Transverse colon (tissue), 4 donors: Measurements from ENCODE around the gene SLC25A51.

Source experiments
- CTCF ChIP-seq, 5 experiments: fragments of 200-600 bp in 3 of 5; fragments of 450-650 bp in 2 of 5; sonication (generic) in 3 of 5; IDR thresholded peaks; 1 replicate in 2 of 5; 2 replicates in 3 of 5; pipeline ENCODE4 v1.5.1; 2016 to 2017; ENCODE audit warnings: antibody characterized with exemption in 5 of 5, inconsistent platforms in 3 of 5, mild to moderate bottlenecking in 2 of 5, moderate library complexity in 1 of 5
- EP300 ChIP-seq: sonication (generic); formaldehyde crosslinking; IDR thresholded peaks from one replicate; pipeline ENCODE4 v1.6.1; 2017; ENCODE audit warnings: antibody characterized with exemption, low read depth
- POLR2A ChIP-seq: fragments of 450-650 bp; IDR thresholded peaks from one replicate; pipeline ENCODE4 v1.6.1; 2016; ENCODE audit warnings: antibody characterized with exemption, mild to moderate bottlenecking, moderate library complexity
- POLR2AphosphoS5 ChIP-seq, 3 donors: sonication (generic); formaldehyde crosslinking; IDR thresholded peaks; one replicate each; pipeline ENCODE4 v1.6.1; 2016; ENCODE audit warnings: antibody characterized with exemption in 3 of 3

- no peak for TF ChIP-seq CTCF (IDR thresholded peaks at IDR 0.05)
- no peak for TF ChIP-seq POLR2A
- TF ChIP-seq POLR2AphosphoS5 (IDR thresholded peaks at IDR 0.05): no peak
- no peak for TF ChIP-seq EP300
Measured at GRCh38 chr9:37859043-37859442, 44.9 kb downstream of the SLC25A51 start.
